Chondrocyte (in vitro differentiated cells): ENCODE data around the gene ELP1. TPM values are rescaled to one million over a fixed set of nuclear protein-coding genes. Genes with fewer than 3 reads are reported as not detected.

Experiments used
- DNase-seq: peaks from one replicate; pipeline ENCODE4 v3.0.0; 2021; ENCODE audit warnings: mixed read lengths, low spot score
- H3K27ac Mint-ChIP-seq: one replicate; pipeline ENCODE4 v1.8.0; 2021; ENCODE audit warnings: mild to moderate bottlenecking, moderate library complexity, mixed read lengths; ENCODE audit not compliant: unreplicated experiment
- H3K27me3 Mint-ChIP-seq: 2 replicates; pipeline ENCODE4 v1.8.0; 2021; ENCODE audit warnings: low read depth, mixed read lengths
- H3K36me3 Mint-ChIP-seq: 2 replicates; pipeline ENCODE4 v1.8.0; 2021; ENCODE audit warnings: low read depth, mixed read lengths
- H3K4me1 Mint-ChIP-seq: 2 replicates; pipeline ENCODE4 v1.8.0; 2021; ENCODE audit warnings: low read depth, mild to moderate bottlenecking, mixed read lengths
- H3K4me3 Mint-ChIP-seq: one replicate; pipeline ENCODE4 v1.8.0; 2021; ENCODE audit warnings: mild to moderate bottlenecking, moderate library complexity, mixed read lengths; ENCODE audit not compliant: unreplicated experiment
- H3K9me3 Mint-ChIP-seq: 2 replicates; pipeline ENCODE4 v1.8.0; 2021; ENCODE audit warnings: low read depth, mixed read lengths
- total RNA-seq: library from RNA; stranded (reverse); gene quantifications from 3 replicates; pipeline ENCODE4 v1.2.1, GENCODE V29; 2021
- TF ChIP-seq, protein P1 (sequence below): fragments of 200-600 bp; sonication (generic); IDR thresholded peaks from 2 replicates; pipeline ENCODE4 v1.5.0; 2021; ENCODE audit warnings: antibody characterized with exemption, mild to moderate bottlenecking, moderate library complexity

The ELP1 gene
- total RNA-seq, 1 donor from 2014 or later, result 24.4 TPM

DNA sequence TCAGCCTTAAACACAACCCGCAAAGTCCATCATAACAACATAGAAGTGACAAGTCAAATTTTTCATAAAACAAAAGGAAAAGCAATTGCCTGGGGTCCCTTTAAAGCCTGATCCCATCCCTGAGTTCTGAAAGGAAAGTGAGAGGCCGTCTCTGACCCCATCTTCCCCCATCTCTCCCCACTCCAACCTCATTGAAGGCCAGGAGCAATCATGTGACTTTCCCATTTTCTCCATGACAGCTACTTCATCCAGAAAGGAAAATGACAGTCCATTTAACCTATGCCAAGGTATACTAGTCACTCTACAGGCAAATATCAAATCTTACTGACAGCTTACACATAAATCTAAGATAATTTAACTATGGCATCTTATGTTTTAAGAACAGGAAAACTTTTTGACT, 56.4 kb downstream of the ELP1 start:
- TF ChIP-seq, protein P1, sequence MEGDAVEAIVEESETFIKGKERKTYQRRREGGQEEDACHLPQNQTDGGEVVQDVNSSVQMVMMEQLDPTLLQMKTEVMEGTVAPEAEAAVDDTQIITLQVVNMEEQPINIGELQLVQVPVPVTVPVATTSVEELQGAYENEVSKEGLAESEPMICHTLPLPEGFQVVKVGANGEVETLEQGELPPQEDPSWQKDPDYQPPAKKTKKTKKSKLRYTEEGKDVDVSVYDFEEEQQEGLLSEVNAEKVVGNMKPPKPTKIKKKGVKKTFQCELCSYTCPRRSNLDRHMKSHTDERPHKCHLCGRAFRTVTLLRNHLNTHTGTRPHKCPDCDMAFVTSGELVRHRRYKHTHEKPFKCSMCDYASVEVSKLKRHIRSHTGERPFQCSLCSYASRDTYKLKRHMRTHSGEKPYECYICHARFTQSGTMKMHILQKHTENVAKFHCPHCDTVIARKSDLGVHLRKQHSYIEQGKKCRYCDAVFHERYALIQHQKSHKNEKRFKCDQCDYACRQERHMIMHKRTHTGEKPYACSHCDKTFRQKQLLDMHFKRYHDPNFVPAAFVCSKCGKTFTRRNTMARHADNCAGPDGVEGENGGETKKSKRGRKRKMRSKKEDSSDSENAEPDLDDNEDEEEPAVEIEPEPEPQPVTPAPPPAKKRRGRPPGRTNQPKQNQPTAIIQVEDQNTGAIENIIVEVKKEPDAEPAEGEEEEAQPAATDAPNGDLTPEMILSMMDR, result no peak

DNA sequence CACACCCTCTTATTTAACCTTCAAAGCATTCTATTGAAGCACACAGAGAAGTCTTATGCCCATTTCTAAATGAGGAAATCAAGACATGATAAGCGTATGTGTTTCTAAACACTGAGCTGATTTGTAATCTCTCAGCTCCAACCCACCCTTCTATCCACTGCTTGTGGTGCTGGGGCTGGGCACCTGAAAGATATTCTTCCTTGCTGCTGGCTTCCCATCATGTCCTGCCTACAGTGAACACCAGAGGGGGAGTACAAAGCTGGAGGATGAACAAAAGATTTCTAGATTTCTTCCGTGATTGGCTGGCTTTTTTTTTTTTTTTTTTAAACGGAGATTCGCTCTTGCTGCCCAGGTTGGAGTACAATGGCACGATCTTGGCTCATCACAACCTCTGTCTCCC, 57.5 kb downstream of the ELP1 start:
- peaks cover 7% of the 10 kb centered on the region for H3K9me3 Mint-ChIP-seq
- H3K4me1 Mint-ChIP-seq, result no peaks in the 10 kb centered on the region
- TF ChIP-seq, protein P1, result no peak
- no peaks in the 10 kb centered on the region for H3K27me3 Mint-ChIP-seq
- H3K36me3 Mint-ChIP-seq, result peaks cover 40% of the 10 kb centered on the region
- no peak overlapping the region for H3K27ac Mint-ChIP-seq
- DNase-seq, result no peak
- H3K4me3 Mint-ChIP-seq, result no peak overlapping the region

More for the DNA sequence above, 56.4 kb downstream of the ELP1 start:
- H3K27me3 Mint-ChIP-seq, result no peaks in the 10 kb centered on the region
- no peak overlapping the region for H3K27ac Mint-ChIP-seq
- no peak for DNase-seq
- peaks cover 39% of the 10 kb centered on the region for H3K36me3 Mint-ChIP-seq
- no peak overlapping the region for H3K4me3 Mint-ChIP-seq
- H3K9me3 Mint-ChIP-seq, result no peaks in the 10 kb centered on the region
- H3K4me1 Mint-ChIP-seq, result no peaks in the 10 kb centered on the region

DNA sequence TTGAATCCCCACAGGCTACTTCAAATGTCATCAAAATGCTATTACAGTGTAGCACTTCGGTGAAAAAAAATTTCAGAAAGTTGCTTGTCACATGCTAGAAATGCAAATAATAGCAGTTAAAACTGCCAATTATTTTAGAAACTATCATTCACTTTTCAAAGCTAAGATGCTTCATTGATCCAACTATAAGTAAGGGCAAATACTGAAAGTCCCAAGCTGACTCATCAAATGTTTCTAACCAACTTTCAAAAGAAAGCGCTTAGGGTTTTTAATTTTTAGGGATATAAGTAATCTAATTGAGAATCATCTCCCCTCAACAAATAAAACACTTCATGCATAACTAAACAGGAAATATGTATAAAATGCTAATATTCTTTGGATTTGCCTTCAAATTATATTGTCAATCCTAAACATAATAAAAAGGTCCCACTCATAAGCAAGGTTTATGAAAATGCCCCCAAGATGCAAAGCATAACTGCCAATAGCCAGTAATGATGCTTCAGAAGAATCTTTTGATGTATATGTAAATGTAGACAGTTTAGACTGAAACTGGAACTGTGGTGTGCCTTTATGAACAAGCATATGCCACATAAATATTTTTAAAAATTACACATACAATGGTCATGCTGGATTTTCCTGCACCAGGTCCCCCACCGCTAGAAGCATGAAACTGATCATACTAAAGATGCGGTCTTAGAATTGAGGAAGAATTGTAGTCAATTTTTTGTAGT, 59.7 kb downstream of the ELP1 start:
- no peaks in the 10 kb centered on the region for H3K27me3 Mint-ChIP-seq
- H3K9me3 Mint-ChIP-seq, result peaks cover 12% of the 10 kb centered on the region
- H3K36me3 Mint-ChIP-seq, result peaks cover 36% of the 10 kb centered on the region
- no peak for DNase-seq
- TF ChIP-seq, protein P1, result no peak
- no peak overlapping the region for H3K4me3 Mint-ChIP-seq
- no peak overlapping the region for H3K27ac Mint-ChIP-seq
- H3K4me1 Mint-ChIP-seq, result peaks cover 7% of the 10 kb centered on the region

DNA sequence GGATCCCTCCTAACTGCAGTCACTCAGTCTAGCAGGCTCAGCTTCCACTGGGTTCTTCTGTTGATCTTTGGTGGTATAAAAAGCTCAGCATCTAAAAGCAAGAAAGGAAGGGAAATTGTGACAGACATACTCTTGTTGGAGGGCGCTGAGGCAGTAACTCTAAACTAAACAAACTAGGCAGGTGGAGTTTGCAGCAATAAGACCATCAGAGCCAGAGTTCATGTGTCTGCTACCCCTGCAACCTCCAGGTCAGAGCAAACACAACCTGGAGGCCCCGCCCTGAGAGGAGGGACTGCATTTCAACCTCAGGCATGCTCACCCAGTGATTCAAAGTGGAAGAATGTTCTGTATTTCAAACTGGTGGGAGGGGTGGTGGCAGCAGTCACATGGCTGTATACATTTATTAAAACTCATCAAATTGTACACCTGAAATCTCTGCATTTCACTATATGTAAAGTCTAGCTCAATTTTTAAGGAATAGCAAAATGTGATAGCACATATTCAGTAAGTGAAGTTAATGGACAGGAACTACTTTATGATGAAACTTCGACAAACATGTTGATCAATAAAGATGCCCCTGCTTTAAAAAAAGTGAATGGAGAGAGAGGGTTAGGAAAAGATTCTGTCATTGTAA, 64.7 kb downstream of the ELP1 start:
- peaks cover 23% of the 10 kb centered on the region for H3K4me1 Mint-ChIP-seq
- DNase-seq, result no peak
- H3K36me3 Mint-ChIP-seq, result peaks cover 26% of the 10 kb centered on the region
- H3K27ac Mint-ChIP-seq, result peak overlapping the region; percentile 91
- H3K4me3 Mint-ChIP-seq, result no peak overlapping the region
- H3K9me3 Mint-ChIP-seq, result peaks cover 12% of the 10 kb centered on the region
- H3K27me3 Mint-ChIP-seq, result no peaks in the 10 kb centered on the region
- TF ChIP-seq, protein P1, result no peak

DNA sequence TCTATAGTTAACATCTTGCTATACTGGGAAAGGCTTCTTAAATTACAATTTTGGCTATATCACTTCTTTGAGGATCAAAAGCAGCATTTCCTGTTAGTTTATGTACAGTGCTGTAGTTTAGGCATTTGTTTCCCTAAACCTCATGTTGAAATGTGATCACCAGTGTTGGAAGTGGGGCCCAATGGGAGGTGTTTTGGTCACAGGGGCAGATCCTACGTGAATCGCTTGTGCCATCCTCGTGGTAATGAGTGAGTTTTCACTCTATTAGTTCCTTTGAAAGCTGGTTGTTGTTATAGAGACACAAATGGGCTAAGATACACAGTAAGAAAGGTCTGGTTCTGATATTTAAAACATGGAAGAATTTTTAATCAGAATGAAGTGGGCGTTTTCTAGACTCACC, 66.1 kb downstream of the ELP1 start:
- H3K27ac Mint-ChIP-seq, result peak overlapping the region; percentile 91
- TF ChIP-seq, protein P1, result no peak
- DNase-seq, result no peak
- H3K27me3 Mint-ChIP-seq, result no peaks in the 10 kb centered on the region
- peaks cover 12% of the 10 kb centered on the region for H3K9me3 Mint-ChIP-seq
- peaks cover 23% of the 10 kb centered on the region for H3K4me1 Mint-ChIP-seq
- H3K4me3 Mint-ChIP-seq, result no peak overlapping the region
- H3K36me3 Mint-ChIP-seq, result peaks cover 23% of the 10 kb centered on the region
